Measurements from ENCODE around the gene PPP1R13L.

PPP1R13L gene

GRCh38 chr19:45402298-45403061, 2.4 kb downstream of the PPP1R13L start (continued):
- TF ChIP-seq, protein P1, sequence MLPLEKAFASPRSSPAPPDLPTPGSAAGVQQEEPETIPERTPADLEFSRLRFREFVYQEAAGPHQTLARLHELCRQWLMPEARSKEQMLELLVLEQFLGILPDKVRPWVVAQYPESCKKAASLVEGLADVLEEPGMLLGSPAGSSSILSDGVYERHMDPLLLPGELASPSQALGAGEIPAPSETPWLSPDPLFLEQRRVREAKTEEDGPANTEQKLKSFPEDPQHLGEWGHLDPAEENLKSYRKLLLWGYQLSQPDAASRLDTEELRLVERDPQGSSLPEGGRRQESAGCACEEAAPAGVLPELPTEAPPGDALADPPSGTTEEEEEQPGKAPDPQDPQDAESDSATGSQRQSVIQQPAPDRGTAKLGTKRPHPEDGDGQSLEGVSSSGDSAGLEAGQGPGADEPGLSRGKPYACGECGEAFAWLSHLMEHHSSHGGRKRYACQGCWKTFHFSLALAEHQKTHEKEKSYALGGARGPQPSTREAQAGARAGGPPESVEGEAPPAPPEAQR (tag by site-specific recombination; IDR thresholded peaks at IDR 0.05): no peak
- 0 out of 2 replicates have a peak, but pooled peaks have one; percentile 14 for TF ChIP-seq ZBTB11 (tag by site-specific recombination; conservative IDR thresholded peaks at IDR 0.05; ENCODE audit: low read depth)
- TF ChIP-seq ZNF501 (tag by site-specific recombination; IDR thresholded peaks at IDR 0.05): no peak
- no peak for TF ChIP-seq HOXD13 (CRISPR knock-in tag; IDR thresholded peaks at IDR 0.05; ENCODE audit: borderline replicate concordance)
- no peak for TF ChIP-seq ZNF837 (tag by site-specific recombination; IDR thresholded peaks at IDR 0.05)
- no peak for TF ChIP-seq ZNF670 (tag by site-specific recombination; IDR thresholded peaks at IDR 0.05; ENCODE audit: low read depth)
- TF ChIP-seq ZNF473 (tag by site-specific recombination; IDR thresholded peaks at IDR 0.05): no peak
- TF ChIP-seq ZNF530 (tag by site-specific recombination; IDR thresholded peaks at IDR 0.05; ENCODE audit: low read depth): no peak
- no peak for TF ChIP-seq ZNF169 (tag by site-specific recombination; IDR thresholded peaks at IDR 0.05)
- no peak for TF ChIP-seq ZNF518A (tag by site-specific recombination; conservative IDR thresholded peaks at IDR 0.05; ENCODE audit: low read depth)
- TF ChIP-seq ZNF24 (tag by site-specific recombination; IDR thresholded peaks at IDR 0.05): no peak
- no peak for TF ChIP-seq ZNF184 (tag by site-specific recombination; IDR thresholded peaks at IDR 0.05)
- TF ChIP-seq ZNF157 (tag by site-specific recombination; IDR thresholded peaks at IDR 0.05): no peak
- no peak for TF ChIP-seq ZFP37 (tag by site-specific recombination; IDR thresholded peaks at IDR 0.05)
- TF ChIP-seq REPIN1 (tag by site-specific recombination; IDR thresholded peaks at IDR 0.05; ENCODE audit: low read depth): 0 out of 2 replicates have a peak, but pooled peaks have one; percentile 10
- no peak for TF ChIP-seq ZNF785 (tag by site-specific recombination; IDR thresholded peaks at IDR 0.05)
- TF ChIP-seq, protein P2, sequence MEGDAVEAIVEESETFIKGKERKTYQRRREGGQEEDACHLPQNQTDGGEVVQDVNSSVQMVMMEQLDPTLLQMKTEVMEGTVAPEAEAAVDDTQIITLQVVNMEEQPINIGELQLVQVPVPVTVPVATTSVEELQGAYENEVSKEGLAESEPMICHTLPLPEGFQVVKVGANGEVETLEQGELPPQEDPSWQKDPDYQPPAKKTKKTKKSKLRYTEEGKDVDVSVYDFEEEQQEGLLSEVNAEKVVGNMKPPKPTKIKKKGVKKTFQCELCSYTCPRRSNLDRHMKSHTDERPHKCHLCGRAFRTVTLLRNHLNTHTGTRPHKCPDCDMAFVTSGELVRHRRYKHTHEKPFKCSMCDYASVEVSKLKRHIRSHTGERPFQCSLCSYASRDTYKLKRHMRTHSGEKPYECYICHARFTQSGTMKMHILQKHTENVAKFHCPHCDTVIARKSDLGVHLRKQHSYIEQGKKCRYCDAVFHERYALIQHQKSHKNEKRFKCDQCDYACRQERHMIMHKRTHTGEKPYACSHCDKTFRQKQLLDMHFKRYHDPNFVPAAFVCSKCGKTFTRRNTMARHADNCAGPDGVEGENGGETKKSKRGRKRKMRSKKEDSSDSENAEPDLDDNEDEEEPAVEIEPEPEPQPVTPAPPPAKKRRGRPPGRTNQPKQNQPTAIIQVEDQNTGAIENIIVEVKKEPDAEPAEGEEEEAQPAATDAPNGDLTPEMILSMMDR (tag by site-specific recombination; IDR thresholded peaks at IDR 0.05): 0 out of 2 replicates have a peak, but pooled peaks have one; percentile 22
- TF ChIP-seq, protein P3, sequence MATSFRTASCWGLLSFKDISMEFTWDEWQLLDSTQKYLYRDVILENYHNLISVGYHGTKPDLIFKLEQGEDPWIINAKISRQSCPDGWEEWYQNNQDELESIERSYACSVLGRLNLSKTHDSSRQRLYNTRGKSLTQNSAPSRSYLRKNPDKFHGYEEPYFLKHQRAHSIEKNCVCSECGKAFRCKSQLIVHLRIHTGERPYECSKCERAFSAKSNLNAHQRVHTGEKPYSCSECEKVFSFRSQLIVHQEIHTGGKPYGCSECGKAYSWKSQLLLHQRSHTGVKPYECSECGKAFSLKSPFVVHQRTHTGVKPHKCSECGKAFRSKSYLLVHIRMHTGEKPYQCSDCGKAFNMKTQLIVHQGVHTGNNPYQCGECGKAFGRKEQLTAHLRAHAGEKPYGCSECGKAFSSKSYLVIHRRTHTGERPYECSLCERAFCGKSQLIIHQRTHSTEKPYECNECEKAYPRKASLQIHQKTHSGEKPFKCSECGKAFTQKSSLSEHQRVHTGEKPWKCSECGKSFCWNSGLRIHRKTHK (tag by site-specific recombination; IDR thresholded peaks at IDR 0.05): no peak
- no peak for TF ChIP-seq ZNF623 (tag by site-specific recombination; IDR thresholded peaks at IDR 0.05)
- TF ChIP-seq ZNF747 (tag by site-specific recombination; IDR thresholded peaks at IDR 0.05): no peak
- TF ChIP-seq KLF9 (tag by site-specific recombination; IDR thresholded peaks at IDR 0.05; ENCODE audit: low read depth): no peak; the same call in 1 of the 2 replicates
- TF ChIP-seq, protein P4, sequence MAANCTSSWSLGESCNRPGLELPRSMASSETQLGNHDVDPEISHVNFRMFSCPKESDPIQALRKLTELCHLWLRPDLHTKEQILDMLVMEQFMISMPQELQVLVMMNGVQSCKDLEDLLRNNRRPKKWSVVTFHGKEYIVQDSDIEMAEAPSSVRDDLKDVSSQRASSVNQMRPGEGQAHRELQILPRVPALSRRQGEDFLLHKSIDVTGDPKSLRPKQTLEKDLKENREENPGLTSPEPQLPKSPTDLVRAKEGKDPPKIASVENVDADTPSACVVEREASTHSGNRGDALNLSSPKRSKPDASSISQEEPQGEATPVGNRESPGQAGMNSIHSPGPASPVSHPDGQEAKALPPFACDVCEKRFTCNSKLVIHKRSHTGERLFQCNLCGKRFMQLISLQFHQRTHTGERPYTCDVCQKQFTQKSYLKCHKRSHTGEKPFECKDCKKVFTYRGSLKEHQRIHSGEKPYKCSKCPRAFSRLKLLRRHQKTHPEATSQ (tag by site-specific recombination; IDR thresholded peaks at IDR 0.05): no peak
- TF ChIP-seq ZNF76 (tag by site-specific recombination; IDR thresholded peaks at IDR 0.05; ENCODE audit: borderline replicate concordance, low read depth): no peak
- no peak for TF ChIP-seq ZNF138 (tag by site-specific recombination; IDR thresholded peaks at IDR 0.05; ENCODE audit: borderline replicate concordance)
- TF ChIP-seq ZNF585B (tag by site-specific recombination; IDR thresholded peaks at IDR 0.05): no peak

Measured in HEK293 (cell line).